Embryonic facial prominence (tissue), 1 donor: Measurements from ENCODE around the gene HOXB3.

ENCODE experiments used
- DNase-seq: peaks from one replicate; pipeline ENCODE4 v3.0.0-alpha.2; 2016; ENCODE audit errors: extremely low spot score

HOXB3 gene

GRCh38 chr17:48589831-48590606 is at the start of gene HOXB3:
TSS of gene HOXB3 (minus strand) at chr17:48590241. CDS start at chr17:48552474, 37,767 bp downstream.
- no peak for DNase-seq

- no peak for DNase-seq
Observed at GRCh38 chr17:48639136-48639535, 49.1 kb upstream of the HOXB3 start.

GRCh38 chr17:48637323-48638260 is 47.6 kb upstream of the HOXB3 start:
- DNase-seq = no peak

- no peak for DNase-seq
Observed at GRCh38 chr17:48636177-48637018, 46.4 kb upstream of the HOXB3 start.

GRCh38 chr17:48634493-48635208 is 44.6 kb upstream of the HOXB3 start:
- no peak for DNase-seq

GRCh38 chr17:48633266-48633677 is 43.2 kb upstream of the HOXB3 start:
- DNase-seq = no peak

GRCh38 chr17:48632579-48633265 is 42.7 kb upstream of the HOXB3 start:
- no peak for DNase-seq

GRCh38 chr17:48631693-48632578 is 41.9 kb upstream of the HOXB3 start:
- no peak for DNase-seq

- no peak for DNase-seq
Observed at GRCh38 chr17:48630925-48631692, 41.1 kb upstream of the HOXB3 start.

GRCh38 chr17:48630009-48630924 is 40.2 kb upstream of the HOXB3 start:
- DNase-seq = no peak

GRCh38 chr17:48629411-48629759 is 39.3 kb upstream of the HOXB3 start:
- no peak for DNase-seq

GRCh38 chr17:48628649-48629410 is 38.8 kb upstream of the HOXB3 start:
- no peak for DNase-seq

GRCh38 chr17:48627623-48628521 is 37.8 kb upstream of the HOXB3 start:
- no peak for DNase-seq

GRCh38 chr17:48627118-48627597 is 37.1 kb upstream of the HOXB3 start:
- DNase-seq = no peak

GRCh38 chr17:48626245-48627117 is 36.4 kb upstream of the HOXB3 start, which contains the start of gene HOXB9:
TSS of gene HOXB9 (minus strand) at chr17:48626358. CDS start at chr17:48626269, 89 bp downstream.
- DNase-seq = no peak
